ENCODE data around the gene PAX1.

GRCh38 chr20:21725892-21726291, 20.4 kb downstream of the PAX1 start:
- TF ChIP-seq CTCF (conservative IDR thresholded peaks at IDR 0.05; ENCODE audit: low read depth, low read length): no peak
- no peak for TF ChIP-seq EZH2 (IDR thresholded peaks at IDR 0.05; ENCODE audit: borderline replicate concordance, low read depth, low read length, poor library complexity, severe bottlenecking)

Data from A673 (cell line).